Lower leg skin (tissue), 4 donors: ENCODE results near the gene COPZ1. TPM values are rescaled to one million over a fixed set of nuclear protein-coding genes. Genes with fewer than 3 reads are reported as not detected.

ENCODE experiments used
- DNase-seq, 2 donors: peaks; one replicate each; pipeline ENCODE4 v3.0.0-alpha.2; 2019; ENCODE audit warnings: low spot score in 2 of 2
- H3K4me3 ChIP-seq: fragments of 200-600 bp; sonication (generic); 2 replicates; pipeline ENCODE4 v1.5.1; 2017; ENCODE audit warnings: mild to moderate bottlenecking, low read depth; ENCODE audit not compliant: poor library complexity, severe bottlenecking
- CTCF ChIP-seq, 3 donors: fragments of 450-650 bp; IDR thresholded peaks; one replicate each; pipeline ENCODE4 v1.5.1; 2016; ENCODE audit warnings: antibody characterized with exemption in 3 of 3, mild to moderate bottlenecking in 3 of 3, moderate library complexity in 2 of 3
- POLR2A ChIP-seq, 2 donors: fragments of 450-650 bp; IDR thresholded peaks; one replicate each; pipeline ENCODE4 v1.6.1; 2016 to 2017; ENCODE audit warnings: antibody characterized with exemption in 2 of 2, mild to moderate bottlenecking in 1 of 2, moderate library complexity in 1 of 2
- WGBS, 2 donors: methylation state at CpG; one replicate each; pipeline ENCODE4 v1.1.5; 2018; 5-methylcytosine and 5-hydroxymethylcytosine counted together
- intact Hi-C: fragments of 100-400 bp; cut with DNase I; formaldehyde crosslinking; loops from one replicate; pipeline ENCODE4 v1.15.0; 2023; ENCODE audit warnings: low total_unique reads
- total RNA-seq, 4 donors: library from RNA; depleted of rRNA; stranded (reverse); fragments of >200 nt; gene quantifications; one replicate each; pipeline ENCODE4 v1.1.0, GENCODE V29; 2016

The COPZ1 gene
- total RNA-seq, 4 donors from 2014 or later, result 55.6 to 86.5 (median 69.4) TPM

GRCh38 chr12:54329759-54330158 is 4.8 kb downstream of the COPZ1 start:
- no peak for TF ChIP-seq CTCF (IDR thresholded peaks at IDR 0.05)
- TF ChIP-seq POLR2A (IDR thresholded peaks at IDR 0.05), result no peak
- no peak for DNase-seq
- intact Hi-C loops, result no loop called here
- H3K4me3 ChIP-seq, result no peak overlapping the region
- 66 to 77% methylated on average over 5 of the region's 5 CpGs for WGBS, 2 donors

GRCh38 chr12:54330442-54330841 is 5.5 kb downstream of the COPZ1 start:
- intact Hi-C loops, result no loop called here
- DNase-seq, result no peak
- no peak for TF ChIP-seq POLR2A (IDR thresholded peaks at IDR 0.05)
- no peak for TF ChIP-seq CTCF (IDR thresholded peaks at IDR 0.05)
- no peak overlapping the region for H3K4me3 ChIP-seq
- WGBS, 2 donors, result 72 to 74% methylated on average over 3 of the region's 3 CpGs

GRCh38 chr12:54331461-54331860 is 6.5 kb downstream of the COPZ1 start:
- intact Hi-C loops, result no loop called here
- no peak for DNase-seq
- no peak for TF ChIP-seq POLR2A (IDR thresholded peaks at IDR 0.05)
- WGBS, 2 donors, result 84 to 89% methylated on average over 5 of the region's 5 CpGs
- no peak overlapping the region for H3K4me3 ChIP-seq

- intact Hi-C loops, result no loop called here
- DNase-seq, result no peak
- TF ChIP-seq CTCF (IDR thresholded peaks at IDR 0.05) (no peak), POLR2A (IDR thresholded peaks at IDR 0.05) (no peak)
- H3K4me3 ChIP-seq, result no peak overlapping the region
- WGBS, 2 donors, result 96 to 97% methylated on average over 4 of the region's 4 CpGs
Observed at GRCh38 chr12:54333420-54334034, 8.6 kb downstream of the COPZ1 start.

- TF ChIP-seq CTCF (IDR thresholded peaks at IDR 0.05), result no peak
- TF ChIP-seq POLR2A (IDR thresholded peaks at IDR 0.05), result no peak
- no peak for DNase-seq
- intact Hi-C loops, result no loop called here
- no peak overlapping the region for H3K4me3 ChIP-seq
- 65 to 75% methylated on average over 3 of the region's 3 CpGs for WGBS, 2 donors
Observed at GRCh38 chr12:54337280-54337842, 12.4 kb downstream of the COPZ1 start.

GRCh38 chr12:54337854-54338650 is 13.1 kb downstream of the COPZ1 start:
- no peak for TF ChIP-seq CTCF (IDR thresholded peaks at IDR 0.05)
- TF ChIP-seq POLR2A (IDR thresholded peaks at IDR 0.05), result no peak
- no peak for DNase-seq
- WGBS, 2 donors, result 49 to 58% methylated on average over 3 of the region's 3 CpGs
- intact Hi-C loops, result no loop called here
- H3K4me3 ChIP-seq, result no peak overlapping the region
